Medulla oblongata (tissue), 1 donor: ENCODE measurements around the gene AQP2.

Experiments used
- DNase-seq: peaks from one replicate; pipeline ENCODE4 v3.0.0-alpha.2; 2015; ENCODE audit errors: extremely low spot score

The AQP2 gene

DNA sequence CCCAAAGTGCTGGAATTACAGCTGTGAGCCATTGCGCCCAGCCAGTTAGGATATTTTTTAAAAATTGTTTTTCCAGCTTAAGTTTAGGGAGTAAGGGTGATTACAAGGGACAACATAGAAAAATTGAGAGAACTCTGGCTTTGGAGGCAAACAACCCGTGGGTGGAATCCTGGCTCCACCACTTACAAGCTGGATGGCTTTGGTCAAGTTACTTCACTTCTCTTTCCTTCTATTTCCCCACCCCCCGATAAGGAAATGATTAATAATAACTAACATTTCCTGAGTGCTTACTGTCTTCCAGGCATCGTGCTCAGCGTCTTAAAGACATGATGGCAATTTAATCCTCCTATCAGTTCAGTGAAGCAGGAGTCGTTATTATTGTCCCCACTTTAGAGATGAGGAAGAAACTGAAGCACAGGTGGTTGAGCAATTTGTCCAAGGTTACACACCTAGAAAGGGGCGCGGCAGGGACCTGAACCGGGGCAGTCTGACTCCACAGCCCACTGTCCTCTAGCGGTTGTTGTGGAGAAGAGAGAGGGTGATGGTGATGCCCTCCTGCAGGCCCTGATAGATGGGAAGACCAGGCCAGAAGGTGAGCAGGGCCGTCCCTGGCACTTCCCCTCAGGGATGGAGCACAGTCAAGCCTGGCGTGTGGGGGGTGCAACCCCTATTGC lies 30.2 kb upstream of the AQP2 start:
- DNase-seq: no peak

DNA sequence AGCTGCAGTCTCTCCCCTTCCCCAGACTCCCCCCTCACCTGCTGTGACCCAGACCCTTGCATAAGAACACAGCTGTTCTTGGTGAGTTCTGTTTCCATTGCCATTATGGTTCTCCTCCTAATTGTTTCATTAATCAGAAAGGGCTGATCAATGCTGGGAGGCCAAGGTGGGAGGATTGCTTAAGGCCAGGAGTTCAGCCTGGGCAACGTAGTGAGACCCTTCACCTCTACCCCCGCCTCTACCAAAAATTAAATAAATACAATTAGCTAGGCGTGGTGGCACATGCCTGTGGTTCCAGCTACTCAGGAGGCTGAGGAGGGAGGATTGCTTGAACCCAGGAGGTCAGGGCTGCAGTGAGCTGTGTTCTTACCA lies 29.6 kb upstream of the AQP2 start:
- DNase-seq: no peak

- no peak for DNase-seq
These were observed 29.2 kb upstream of the AQP2 start for GRCh38 chr12:49921299-49921698.

- DNase-seq: no peak
These were observed 28.6 kb upstream of the AQP2 start for GRCh38 chr12:49921936-49922335.

- DNase-seq: no peak
These were observed 28.0 kb upstream of the AQP2 start for GRCh38 chr12:49922349-49923034.

DNA sequence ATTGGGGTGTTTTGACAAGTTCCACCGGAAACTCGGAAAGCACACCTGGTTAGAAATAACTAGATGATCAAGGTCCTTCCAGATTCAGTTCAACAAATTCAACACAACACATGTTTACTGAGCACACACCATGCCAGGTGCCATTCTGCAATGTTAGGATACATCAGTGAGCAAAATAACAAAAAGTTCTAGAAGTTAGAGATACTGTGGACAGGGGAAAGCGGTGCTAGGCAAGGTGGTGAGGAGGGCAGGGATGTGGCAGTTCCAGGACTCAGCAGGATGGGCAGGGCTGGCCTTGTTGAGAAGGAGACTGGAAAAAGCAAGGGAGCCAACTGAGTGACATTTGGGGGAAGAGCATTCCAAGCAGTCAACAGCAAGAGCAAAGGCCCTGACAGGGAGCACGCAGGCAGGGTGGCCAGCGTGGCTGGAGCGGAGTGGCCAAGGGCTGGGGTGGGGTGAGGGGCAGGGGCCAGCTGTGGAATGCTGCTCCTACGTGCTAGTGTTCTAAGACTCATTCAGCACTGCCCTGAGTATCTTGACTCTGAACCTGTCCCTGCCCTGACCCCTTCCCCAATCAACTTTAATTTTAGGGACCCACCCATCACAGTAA lies 27.4 kb upstream of the AQP2 start:
- DNase-seq: no peak

GRCh38 chr12:49923880-49924556 lies 26.5 kb upstream of the AQP2 start:
- no peak for DNase-seq

GRCh38 chr12:49924628-49925246 lies 25.8 kb upstream of the AQP2 start:
- DNase-seq: no peak

DNA sequence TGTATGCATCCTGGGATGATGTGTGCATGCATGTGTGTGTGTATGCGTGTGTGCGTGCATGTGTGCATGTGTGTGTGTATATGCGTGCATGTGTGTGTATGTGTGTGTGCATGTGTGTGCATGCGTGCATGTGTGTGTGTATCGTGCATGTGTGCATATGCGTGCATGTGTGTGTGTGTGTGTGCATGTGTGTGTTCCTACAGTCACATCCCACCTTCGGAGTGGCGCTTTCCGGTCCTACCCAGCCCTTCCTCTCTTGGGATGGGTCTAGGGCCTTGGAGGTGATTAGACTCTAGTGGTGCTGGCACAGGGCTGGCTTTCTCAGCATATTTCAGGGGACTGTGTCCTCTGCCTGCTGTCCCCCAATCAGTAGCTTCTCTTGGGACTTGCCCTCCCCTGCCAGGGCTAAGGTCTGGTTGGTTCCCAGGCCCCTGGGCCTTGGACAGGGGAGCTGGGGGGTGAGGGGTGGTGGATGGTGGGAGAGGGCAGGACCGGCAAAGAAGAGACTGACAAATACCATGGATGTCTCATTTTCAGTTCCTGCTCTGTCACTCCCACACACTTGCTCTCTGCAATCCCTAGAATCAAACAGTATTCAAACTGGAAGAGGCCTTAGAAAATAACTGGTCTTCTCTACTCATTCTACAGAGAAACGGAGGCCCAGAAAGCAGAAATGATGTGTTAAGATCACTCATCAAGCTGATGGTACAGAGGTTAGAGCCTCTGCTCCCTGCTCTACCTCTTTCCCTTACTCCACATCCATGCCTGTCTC lies 24.9 kb upstream of the AQP2 start:
- DNase-seq: no peak

GRCh38 chr12:49928471-49928870 lies 22.1 kb upstream of the AQP2 start:
- DNase-seq: no peak

GRCh38 chr12:49929581-49929980 lies 21.0 kb upstream of the AQP2 start:
- no peak for DNase-seq

- DNase-seq: no peak
These were observed 19.8 kb upstream of the AQP2 start for GRCh38 chr12:49930515-49931288.

DNA sequence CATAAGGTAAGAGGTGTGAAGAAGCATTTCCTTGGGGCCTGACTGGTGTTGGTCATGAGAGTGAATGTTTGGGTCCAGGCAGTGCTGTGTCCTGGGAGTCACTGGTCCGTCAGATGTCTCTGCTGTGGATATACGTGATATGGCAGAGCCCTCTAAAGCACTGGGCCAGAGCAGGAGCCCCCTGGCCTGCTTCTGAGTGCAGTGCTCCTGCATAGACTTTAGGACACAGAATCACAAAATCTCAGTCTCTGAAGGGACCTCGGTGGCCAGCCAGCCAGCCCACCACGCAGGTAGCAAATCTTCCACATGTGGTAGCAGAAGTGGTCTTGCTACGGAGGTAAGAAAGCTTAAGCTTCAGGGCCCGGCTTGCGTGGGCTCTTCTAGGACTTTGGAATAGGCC lies 18.5 kb upstream of the AQP2 start:
- DNase-seq: no peak

GRCh38 chr12:49932533-49933130 lies 17.9 kb upstream of the AQP2 start:
- DNase-seq: no peak

DNA sequence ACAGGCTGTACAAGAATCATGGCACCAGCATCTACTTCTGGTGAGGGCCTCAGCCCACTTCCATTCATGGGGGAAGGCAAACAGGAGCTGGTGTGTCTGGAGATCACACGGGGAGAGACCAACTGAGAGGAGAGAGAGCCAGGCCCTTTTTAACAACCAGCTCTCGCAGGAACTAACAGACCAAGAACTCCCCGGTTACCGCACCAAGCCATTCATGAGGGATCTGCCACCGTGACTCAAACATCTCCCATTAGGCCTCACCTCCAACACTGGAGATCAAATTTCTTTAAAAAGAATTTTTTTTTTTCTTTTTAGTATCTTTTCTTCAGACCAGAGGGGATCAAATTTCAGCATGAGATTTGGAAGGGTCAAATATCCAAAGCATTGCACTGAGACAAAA lies 16.7 kb upstream of the AQP2 start:
- DNase-seq: no peak

DNA sequence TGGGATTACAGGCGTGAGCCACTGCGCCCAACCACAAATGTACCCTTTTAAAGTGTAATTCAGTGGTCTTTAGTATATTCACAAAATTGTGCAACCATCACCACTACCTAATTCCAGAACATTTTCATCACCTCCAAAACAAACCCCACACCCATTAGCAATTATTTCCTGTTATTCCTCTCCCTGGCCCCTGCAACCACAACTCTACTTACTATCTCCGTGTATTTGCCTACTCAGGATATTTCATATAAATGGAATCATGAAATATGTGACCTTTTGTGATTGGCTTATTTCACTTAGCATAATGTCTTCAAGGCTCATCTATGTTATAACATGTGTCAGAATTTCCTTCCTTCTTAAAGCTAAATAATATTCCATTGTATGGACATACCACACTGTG lies 16.0 kb upstream of the AQP2 start:
- DNase-seq: no peak

DNA sequence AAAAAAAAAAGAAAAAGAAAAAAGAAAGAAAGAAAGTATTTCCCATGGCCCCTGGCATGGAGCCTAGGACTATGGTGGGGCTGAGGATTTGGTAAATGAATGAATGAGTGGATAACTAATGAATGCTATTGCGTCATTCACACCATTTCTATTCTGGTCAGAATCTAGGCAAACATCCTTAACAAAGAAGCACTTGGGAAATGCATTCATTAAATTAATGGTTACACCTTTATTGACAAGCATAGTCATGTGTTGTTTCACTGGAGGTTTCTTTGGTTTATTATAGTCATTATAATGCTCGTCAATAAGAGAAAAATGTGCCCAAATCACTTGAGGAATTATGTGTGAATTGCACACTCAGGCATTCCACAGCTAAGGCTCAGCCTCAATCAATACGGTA lies 13.6 kb upstream of the AQP2 start:
- DNase-seq: no peak

- DNase-seq: no peak
These were observed 12.8 kb upstream of the AQP2 start for GRCh38 chr12:49937639-49938300.

- DNase-seq: no peak
These were observed 11.2 kb upstream of the AQP2 start for GRCh38 chr12:49939307-49939706.

GRCh38 chr12:49939707-49940106 lies 10.8 kb upstream of the AQP2 start:
- DNase-seq: no peak
